NCI-H82 (cell line): Measurements from ENCODE around the gene CSNK2B.

Experiments used
- DNase-seq: peaks from one replicate; lab custom pipeline; 2025; lab: John Stamatoyannopoulos, UW

CSNK2B gene

GRCh38 chr6:31660381-31661261 lies 5.3 kb upstream of the CSNK2B start, which contains the start of gene C6orf47:
Gene C6orf47 (minus strand): TSS chr6:31660778. CDS start chr6:31659947, 831 bp downstream.
- peak; percentile 93 for DNase-seq

- DNase-seq: no peak
These were observed 4.4 kb upstream of the CSNK2B start for GRCh38 chr6:31661262-31662123.

- no peak for DNase-seq
These were observed 3.7 kb upstream of the CSNK2B start for GRCh38 chr6:31662124-31662723.

- DNase-seq: no peak
These were observed 2.5 kb upstream of the CSNK2B start for GRCh38 chr6:31663126-31663960.

- peak; percentile 61 for DNase-seq
These were observed 1.7 kb upstream of the CSNK2B start for GRCh38 chr6:31663961-31664789.

GRCh38 chr6:31664790-31665500 lies 935 bp upstream of the CSNK2B start, which contains the start of gene GPANK1:
Gene GPANK1 (minus strand): TSS chr6:31664997. CDS start chr6:31664478, 519 bp downstream.
- DNase-seq: peak; percentile 96

- no peak for DNase-seq
These were observed 571 bp downstream of the CSNK2B start for GRCh38 chr6:31666337-31666965.

GRCh38 chr6:31669676-31670075 lies 3.8 kb downstream of the CSNK2B start, which contains the start of gene LY6G5B:
Gene LY6G5B (plus strand): TSS chr6:31669976. CDS start chr6:31670951, 975 bp downstream.
- DNase-seq: no peak

- DNase-seq: no peak
These were observed 10.5 kb downstream of the CSNK2B start for GRCh38 chr6:31676322-31676903.

- DNase-seq: no peak
These were observed 11.0 kb downstream of the CSNK2B start for GRCh38 chr6:31676904-31677303.

- DNase-seq: no peak
These were observed 12.1 kb downstream of the CSNK2B start for GRCh38 chr6:31677955-31678354.

- peak; percentile 88 for DNase-seq
These were observed 14.6 kb downstream of the CSNK2B start, which contains the start of gene LY6G5C for GRCh38 chr6:31680226-31681134. Gene LY6G5C (minus strand): TSS chr6:31681067. CDS start chr6:31680373, 694 bp downstream.

- DNase-seq: no peak
These were observed 15.3 kb downstream of the CSNK2B start for GRCh38 chr6:31681135-31681671.

GRCh38 chr6:31683591-31683990 lies 17.7 kb downstream of the CSNK2B start:
- DNase-seq: no peak

- no peak for DNase-seq
These were observed 20.6 kb downstream of the CSNK2B start for GRCh38 chr6:31686483-31686882.

- DNase-seq: no peak
These were observed 21.4 kb downstream of the CSNK2B start for GRCh38 chr6:31687321-31687720.
